SKM-1 treated with dmso at 0.1 percent for 144 hours (cell line): ENCODE measurements around the gene PLCL1.

Source experiments
- DNase-seq: peaks from one replicate; lab custom pipeline; 2025; ENCODE audit not compliant: unreplicated experiment; lab: John Stamatoyannopoulos, UW

The PLCL1 gene

GRCh38 chr2:197804049-197804757 is at the start of gene PLCL1:
Gene PLCL1 (plus strand): TSS chr2:197804593.
- peak; percentile 84 for DNase-seq

DNA sequence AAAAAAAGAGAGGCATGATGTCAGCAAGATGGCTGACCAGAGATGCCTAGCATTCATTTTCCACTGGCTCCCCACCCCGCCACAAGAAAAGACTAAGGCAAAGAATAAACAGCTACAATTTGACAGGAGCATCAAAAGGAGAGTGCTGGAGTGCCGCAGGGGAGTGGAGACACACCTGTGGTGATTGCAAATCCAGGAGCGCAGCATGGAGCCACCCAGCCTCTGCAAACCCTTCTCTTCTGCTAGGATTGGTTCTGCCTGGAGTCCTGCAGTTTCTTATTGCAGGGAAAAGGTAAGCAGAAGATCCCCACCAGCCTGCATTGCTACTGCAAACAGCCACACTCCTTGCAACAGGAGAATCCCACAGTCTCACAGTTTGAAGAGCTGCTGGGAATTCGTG is 45.4 kb upstream of the PLCL1 start:
- no peak for DNase-seq

- no peak for DNase-seq
Measured at GRCh38 chr2:197759625-197760292, 44.6 kb upstream of the PLCL1 start.

- no peak for DNase-seq
Measured at GRCh38 chr2:197760293-197760657, 44.1 kb upstream of the PLCL1 start.

- peak; percentile 48 for DNase-seq
Measured at GRCh38 chr2:197777823-197778407, 26.5 kb upstream of the PLCL1 start.

- no peak for DNase-seq
Measured at GRCh38 chr2:197779261-197779660, 25.1 kb upstream of the PLCL1 start.

- no peak for DNase-seq
Measured at GRCh38 chr2:197782126-197782525, 22.3 kb upstream of the PLCL1 start.

GRCh38 chr2:197784956-197785941 is 19.1 kb upstream of the PLCL1 start, which contains the start of gene BOLL:
Gene BOLL (minus strand): TSS chr2:197785319. CDS start chr2:197781850, 3,469 bp downstream.
- DNase-seq: no peak

DNA sequence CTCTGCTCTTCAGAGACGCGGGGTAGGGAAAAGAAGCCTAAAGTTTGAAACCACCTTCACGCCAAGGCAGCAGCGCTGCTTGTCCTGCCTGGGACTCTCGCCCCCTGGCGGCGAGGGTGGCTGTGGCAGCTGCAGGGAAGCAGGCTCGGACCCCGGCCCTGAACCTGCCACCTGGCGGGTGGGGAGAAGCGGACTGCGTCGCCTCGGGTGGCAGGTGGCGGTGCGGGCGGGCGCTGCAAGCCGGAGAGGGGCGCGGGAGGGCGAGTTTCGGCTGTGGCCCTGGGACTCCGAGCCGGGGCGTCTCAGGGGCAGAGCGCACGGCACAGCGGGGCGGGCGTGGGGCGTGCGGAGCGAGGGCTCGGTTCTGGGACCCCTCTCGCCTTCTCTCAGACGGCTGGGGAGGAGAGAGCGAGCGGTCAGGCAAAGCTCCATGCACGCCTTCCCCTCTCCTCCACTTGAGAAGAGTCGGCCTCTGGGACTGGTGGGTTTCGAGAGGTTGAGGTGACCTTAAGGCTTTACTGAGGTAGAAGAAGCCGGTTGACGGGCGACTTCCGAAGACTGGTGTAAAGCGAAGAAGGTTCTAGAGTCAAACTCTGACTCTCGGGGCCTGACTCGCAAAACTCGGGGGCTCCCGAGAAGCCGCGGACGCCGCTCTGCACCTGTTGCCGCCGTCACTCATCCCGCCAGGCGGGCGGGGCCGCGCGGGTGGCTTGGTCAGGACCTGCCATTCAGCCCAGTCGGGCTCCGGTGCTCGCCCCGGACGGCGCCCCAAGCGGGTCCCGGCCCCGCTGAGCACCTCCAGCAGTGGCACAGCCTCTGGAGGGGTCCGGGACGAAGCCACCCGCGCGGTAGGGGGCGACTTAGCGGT is 18.1 kb upstream of the PLCL1 start:
- peak; percentile 19 for DNase-seq

DNA sequence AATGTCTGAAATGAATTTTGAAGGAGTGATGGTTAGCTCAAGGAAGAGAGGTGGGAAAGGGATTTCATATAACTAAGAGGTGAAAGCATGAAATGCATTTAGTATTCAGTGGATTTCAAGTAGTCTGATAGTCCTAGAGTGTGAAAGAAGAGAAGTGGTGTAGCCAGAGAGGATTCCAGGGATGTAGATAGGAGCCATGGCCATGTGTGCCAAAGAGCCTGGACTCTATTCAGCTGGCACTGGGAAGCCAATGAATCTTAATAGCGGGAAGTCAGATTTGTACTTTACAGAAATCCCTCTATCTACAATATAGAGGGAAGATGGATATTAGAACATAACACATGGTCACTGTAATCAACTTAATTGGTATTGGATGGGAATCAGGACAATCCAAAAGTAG is 10.9 kb upstream of the PLCL1 start:
- DNase-seq: no peak

DNA sequence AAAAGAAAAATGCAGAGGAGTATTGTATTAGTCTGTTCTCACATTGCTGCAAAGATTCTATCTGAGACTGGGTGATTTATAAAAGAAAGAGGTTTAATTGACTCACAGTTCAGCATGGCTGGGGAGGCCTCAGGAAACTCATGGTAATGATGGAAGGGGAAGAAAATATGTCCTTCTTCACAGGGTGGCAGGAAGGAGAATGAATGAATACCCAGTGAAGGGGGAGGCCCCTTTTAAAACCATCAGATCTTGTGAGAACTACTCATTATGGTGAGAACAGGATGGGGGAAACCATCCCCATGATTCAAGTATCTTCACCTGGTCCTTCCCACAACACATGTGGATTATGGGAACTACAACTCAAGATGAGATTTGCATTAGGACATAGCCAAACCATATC is 9.1 kb upstream of the PLCL1 start:
- DNase-seq: no peak

- DNase-seq: no peak
Measured at GRCh38 chr2:197798187-197798586, 6.2 kb upstream of the PLCL1 start.

DNA sequence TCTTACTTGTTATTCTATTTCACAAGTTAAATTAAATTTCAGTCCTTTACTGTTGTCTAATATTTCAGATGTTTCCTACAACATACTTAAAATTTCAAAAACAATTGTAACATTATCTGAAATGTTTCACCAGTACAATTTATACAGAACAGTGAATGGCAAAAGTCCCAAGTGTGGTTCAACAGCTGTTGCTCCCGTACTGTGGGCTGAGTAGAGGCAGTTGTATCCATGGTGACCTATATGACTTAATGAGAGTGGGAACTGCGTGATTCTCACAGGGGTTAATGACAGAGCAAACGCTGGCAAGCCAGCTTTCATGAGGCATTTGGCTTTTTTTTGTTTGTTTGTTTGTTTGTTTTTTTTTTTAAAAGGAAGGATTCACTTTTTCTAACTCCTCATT is 5.3 kb upstream of the PLCL1 start:
- DNase-seq: no peak

DNA sequence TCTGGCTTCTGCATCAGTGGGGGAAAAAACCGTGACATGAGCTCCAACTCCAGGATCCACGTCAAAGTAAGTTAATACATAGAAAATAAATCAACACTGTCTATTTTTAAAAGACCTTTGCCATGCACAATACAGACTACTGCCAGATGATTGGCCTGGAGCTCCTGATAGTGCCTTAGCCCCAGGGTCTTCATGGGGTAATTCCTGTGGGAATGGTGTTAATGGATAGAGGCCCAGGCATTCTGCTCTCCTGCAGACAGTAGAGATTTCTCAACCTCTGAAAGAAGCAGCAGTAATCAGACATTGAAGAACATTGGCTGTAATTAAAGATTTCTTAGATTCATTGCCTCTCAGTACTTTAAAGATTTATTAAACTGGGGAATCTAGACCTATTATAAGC is 4.3 kb upstream of the PLCL1 start:
- DNase-seq: no peak

DNA sequence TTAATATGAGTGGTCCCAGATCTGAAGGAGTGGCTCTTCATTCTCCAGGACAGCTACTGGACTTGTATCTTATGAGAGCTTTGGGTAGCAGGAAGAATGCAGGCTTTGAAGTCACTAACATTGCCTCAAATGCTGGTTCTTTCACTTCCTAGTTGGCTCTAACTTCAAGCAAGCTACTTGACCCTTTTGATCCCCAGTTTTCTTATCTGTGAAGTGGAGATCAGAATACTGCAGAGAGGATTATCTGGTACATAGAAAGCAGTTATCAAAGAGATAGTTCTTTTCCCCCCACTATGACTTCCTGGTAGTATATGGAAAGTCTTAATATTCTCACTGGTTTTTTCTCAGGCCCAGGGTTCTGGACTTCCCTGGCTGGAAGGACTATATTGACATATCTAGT is 3.4 kb upstream of the PLCL1 start:
- no peak for DNase-seq

- DNase-seq: peak; percentile 73
Measured at GRCh38 chr2:197803033-197803444, 1.4 kb upstream of the PLCL1 start.

- DNase-seq: no peak
Measured at GRCh38 chr2:197804758-197805714, 643 bp downstream of the PLCL1 start.

GRCh38 chr2:197805715-197806633 is 1.6 kb downstream of the PLCL1 start:
- DNase-seq: no peak
